HCT116 (cell line): ENCODE results near the gene NAV3. TPM values are rescaled to one million over a fixed set of nuclear protein-coding genes. Genes with fewer than 3 reads are reported as not detected.

Source experiments
- ATAC-seq: fragments of 200-7000 bp; cut with Tn5 transposase; 2 replicates; pipeline ENCODE4 v1.9.1; 2020; ENCODE audit warnings: mild to moderate bottlenecking, moderate library complexity
- BruUV-seq: library from RNA; stranded (reverse); fragments of 400-500 nt; replicated peaks from 2 replicates; lab custom pipeline; 2021; lab: Mats Ljungman, UMichigan
- CTCF ChIA-PET: fragments of 300-600 bp; sonication (Branson Sonifier 250); formaldehyde crosslinking; loops from one replicate; lab custom pipeline; 2021; ENCODE audit warnings: antibody characterized with exemption; lab: Charles Lee
- POLR2A ChIA-PET: fragments of 300-600, 350-600 bp; sonication (Branson Sonifier 250); formaldehyde crosslinking; loops from one replicate; lab custom pipeline; 2021; ENCODE audit warnings: antibody characterized with exemption; lab: Charles Lee
- RAD21 ChIA-PET, 2 experiments: fragments of 300-600 bp; sonication (Branson Sonifier 250); formaldehyde crosslinking; loops; one replicate each; lab custom pipeline; 2023; ENCODE audit warnings: low total read pairs in 2 of 2; ENCODE audit not compliant: uncharacterized antibody in 2 of 2, unreplicated experiment in 2 of 2, low non-redundant PET in 1 of 2; lab: Charles Lee
- DNase-seq: peaks from one replicate; pipeline ENCODE4 v3.0.0-alpha.2; 2010; ENCODE audit warnings: low read depth, low spot score
- H2AFZ ChIP-seq: fragments of 200-600 bp; shearing (Covaris generic), sonication (generic); 2 replicates; pipeline ENCODE4 v1.6.1; 2017; ENCODE audit warnings: low read depth, mixed run types, mixed read lengths, antibody characterized with exemption, low read length; ENCODE audit not compliant: poor library complexity, severe bottlenecking
- H3K27ac ChIP-seq: 2 replicates; pipeline ENCODE4 v1.5.1; 2012; ENCODE audit warnings: low read depth, low read length
- H3K27me3 ChIP-seq: fragments of 200-600 bp; sonication (generic); 2 replicates; pipeline ENCODE4 v1.6.1; 2016; ENCODE audit warnings: mixed run types, low read length, mixed read lengths; ENCODE audit not compliant: insufficient read depth
- H3K36me3 ChIP-seq, 2 experiments: fragments of 200-500 bp in 1 of 2; fragments of 200-600 bp in 1 of 2; sonication (Bioruptor generic) in 1 of 2; sonication (generic) in 1 of 2; 2 replicates each; pipeline versions ENCODE4 v1.5.1 to v1.6.1; 2014 to 2016; ENCODE audit warnings: low read length in 2 of 2, inconsistent platforms in 1 of 2, mixed read lengths in 1 of 2, mixed run types in 1 of 2; ENCODE audit not compliant: insufficient read depth in 2 of 2, control insufficient read depth in 1 of 2
- H3K4me1 ChIP-seq, 2 experiments: fragments of 200-600 bp in 1 of 2; sonication (generic) in 1 of 2; 2 replicates each; pipeline versions ENCODE4 v1.5.1 to v1.6.1; 2012 to 2017; ENCODE audit warnings: low read length in 2 of 2, inconsistent platforms in 1 of 2, mild to moderate bottlenecking in 1 of 2, mixed read lengths in 1 of 2, mixed run types in 1 of 2, moderate library complexity in 1 of 2; ENCODE audit not compliant: insufficient read depth in 2 of 2, control insufficient read depth in 1 of 2
- H3K4me2 ChIP-seq: fragments of 200-600 bp; sonication (generic); 2 replicates; pipeline ENCODE4 v1.6.1; 2017; ENCODE audit warnings: mixed run types, low read length, mixed read lengths
- H3K4me3 ChIP-seq, 2 experiments: fragments of 200-600 bp in 1 of 2; sonication (generic) in 1 of 2; replicated peaks in 1 of 2; 2 replicates each; pipeline ENCODE4 v1.5.1; 2011 to 2016; ENCODE audit warnings: low read length in 2 of 2, control low read depth in 1 of 2, low read depth in 1 of 2, mild to moderate bottlenecking in 1 of 2, mixed read lengths in 1 of 2, mixed run types in 1 of 2
- H3K79me2 ChIP-seq: fragments of 200-600 bp; sonication (generic); 2 replicates; pipeline ENCODE4 v1.6.1; 2017; ENCODE audit warnings: mild to moderate bottlenecking, mixed run types, low read length, moderate library complexity, mixed read lengths; ENCODE audit not compliant: insufficient read depth
- H3K9ac ChIP-seq: fragments of 200-600 bp; sonication (generic); 2 replicates; pipeline ENCODE4 v1.6.1; 2016; ENCODE audit warnings: low read length, mixed read lengths
- H3K9me2 ChIP-seq: fragments of 200-600 bp; sonication (generic), shearing (Covaris generic); 2 replicates; pipeline ENCODE4 v1.6.1; 2017; ENCODE audit warnings: mixed run types, mild to moderate bottlenecking, moderate library complexity; ENCODE audit not compliant: insufficient read depth
- H3K9me3 ChIP-seq, 2 experiments: fragments of 200-500 bp in 1 of 2; fragments of 200-600 bp in 1 of 2; sonication (Bioruptor generic) in 1 of 2; sonication (generic) in 1 of 2; 2 replicates each; pipeline ENCODE4 v1.6.1; 2014 to 2017; ENCODE audit warnings: low read length in 2 of 2, mixed read lengths in 2 of 2, inconsistent platforms in 1 of 2, low read depth in 1 of 2, mild to moderate bottlenecking in 1 of 2, mixed run types in 1 of 2, moderate library complexity in 1 of 2; ENCODE audit not compliant: control insufficient read depth in 1 of 2, insufficient read depth in 1 of 2
- H4K20me1 ChIP-seq: fragments of 200-600 bp; sonication (generic), shearing (Covaris generic); 2 replicates; pipeline ENCODE4 v1.6.1; 2017; ENCODE audit warnings: mixed run types, mild to moderate bottlenecking, moderate library complexity; ENCODE audit not compliant: insufficient read depth
- CEBPB ChIP-seq: IDR thresholded peaks from 2 replicates; pipeline ENCODE4 v1.6.1; 2012; ENCODE audit warnings: low read depth
- CTCF ChIP-seq, 3 experiments: fragments of 200-600 bp in 1 of 3; sonication (generic) in 1 of 3; IDR thresholded peaks in 2 of 3; conservative IDR thresholded peaks in 1 of 3; 2 replicates each; pipeline ENCODE4 v1.5.1; 2012 to 2017; ENCODE audit warnings: low read depth in 2 of 3, low read length in 2 of 3, antibody characterized with exemption in 1 of 3, borderline replicate concordance in 1 of 3, control low read depth in 1 of 3, mild to moderate bottlenecking in 1 of 3, mixed read lengths in 1 of 3, mixed run types in 1 of 3, moderate library complexity in 1 of 3; ENCODE audit not compliant: insufficient read depth in 1 of 3
- EGR1 ChIP-seq: IDR thresholded peaks from 2 replicates; pipeline ENCODE4 v1.6.1; 2012; ENCODE audit warnings: low read depth
- ELF1 ChIP-seq: IDR thresholded peaks from 2 replicates; pipeline ENCODE4 v1.6.1; 2012; ENCODE audit warnings: low read depth, borderline replicate concordance
- EZH2 ChIP-seq: fragments of 200-600 bp; sonication (generic); IDR thresholded peaks from 2 replicates; pipeline ENCODE4 v1.6.1; 2017; ENCODE audit warnings: antibody characterized with exemption, mixed run types
- EZH2phosphoT487 ChIP-seq: fragments of 200-600 bp; IDR thresholded peaks from 2 replicates; pipeline ENCODE4 v1.6.1; 2018; ENCODE audit warnings: antibody characterized with exemption, borderline replicate concordance
- JUND ChIP-seq: IDR thresholded peaks from 2 replicates; pipeline ENCODE4 v1.6.1; 2012
- MAX ChIP-seq: IDR thresholded peaks from 2 replicates; pipeline ENCODE4 v1.6.1; 2012
- POLR2A ChIP-seq: IDR thresholded peaks from 2 replicates; pipeline ENCODE4 v1.7.0; 2011; ENCODE audit warnings: borderline replicate concordance; ENCODE audit not compliant: insufficient read depth, insufficient read length; ENCODE audit errors: extremely low read depth
- POLR2AphosphoS5 ChIP-seq: IDR thresholded peaks from 2 replicates; pipeline ENCODE4 v1.6.1; 2011; ENCODE audit warnings: mild to moderate bottlenecking, low read depth, low read length, moderate library complexity
- RAD21 ChIP-seq: IDR thresholded peaks from 2 replicates; pipeline ENCODE4 v1.6.1; 2012; ENCODE audit warnings: low read depth, mild to moderate bottlenecking
- SIN3A ChIP-seq: IDR thresholded peaks from 2 replicates; pipeline ENCODE4 v1.6.1; 2012; ENCODE audit warnings: low read depth
- SP1 ChIP-seq: IDR thresholded peaks from 2 replicates; pipeline ENCODE4 v1.6.1; 2012; ENCODE audit warnings: low read depth
- SRF ChIP-seq: IDR thresholded peaks from 2 replicates; pipeline ENCODE4 v1.6.1; 2012; ENCODE audit warnings: low read depth
- TCF7L2 ChIP-seq: IDR thresholded peaks from 2 replicates; pipeline ENCODE4 v1.7.0; 2011; ENCODE audit warnings: borderline replicate concordance, inconsistent platforms; ENCODE audit not compliant: insufficient read depth, insufficient read length; ENCODE audit errors: extremely low read depth
- YY1 ChIP-seq: IDR thresholded peaks from 2 replicates; pipeline ENCODE4 v1.6.1; 2011; ENCODE audit warnings: low read length, low read depth, moderate library complexity, mild to moderate bottlenecking; ENCODE audit not compliant: insufficient replicate concordance; ENCODE audit errors: extremely low read depth
- ZFX ChIP-seq: fragments of 450-650 bp; IDR thresholded peaks from 2 replicates; pipeline ENCODE4 v1.6.1; 2017
- ZNF274 ChIP-seq: fragments of 200-500 bp; sonication (Bioruptor generic); IDR thresholded peaks from 2 replicates; pipeline ENCODE4 v1.6.1; 2014; ENCODE audit warnings: mild to moderate bottlenecking, low read depth, low read length, inconsistent platforms
- intact Hi-C: fragments of 100-400 bp; cut with micrococcal nuclease; formaldehyde crosslinking; loops from 2 replicates; pipeline ENCODE4 v1.10.0; 2022
- total RNA-seq: library from RNA; stranded (reverse); gene quantifications from one replicate; pipeline ENCODE4 v1.2.1, GENCODE V29; 2021; ENCODE audit not compliant: unreplicated experiment
- TF ChIP-seq, protein P1 (sequence below): IDR thresholded peaks from 2 replicates; pipeline ENCODE4 v1.6.1; 2012
- TF ChIP-seq, protein P2 (sequence below): IDR thresholded peaks from 2 replicates; pipeline ENCODE4 v1.6.1; 2011; ENCODE audit warnings: mild to moderate bottlenecking, low read length, moderate library complexity; ENCODE audit not compliant: insufficient replicate concordance; ENCODE audit errors: extremely low read depth

NAV3 gene
- total RNA-seq, 1 experiment from 2014 or later = 7.8 TPM

DNA sequence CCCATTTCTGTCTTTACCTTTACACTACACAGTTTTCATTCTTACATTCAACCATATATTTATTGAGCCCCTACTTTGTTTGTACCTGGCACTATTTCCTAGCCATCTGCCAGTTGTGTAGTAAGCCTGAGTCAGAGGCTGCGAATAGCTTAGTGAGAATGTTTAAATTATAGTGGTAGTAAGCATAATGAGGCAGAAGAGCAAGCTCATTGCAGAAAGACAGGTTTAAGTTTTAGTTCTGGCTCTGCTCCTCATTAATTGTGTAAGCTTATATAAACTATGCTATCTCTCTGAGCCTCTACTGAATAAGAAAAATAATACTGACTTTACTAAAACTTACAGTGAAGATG is 123.5 kb downstream of the NAV3 start:
- H3K9ac ChIP-seq = no peak overlapping the region
- no peaks in the 10 kb centered on the region for H3K27me3 ChIP-seq
- TF ChIP-seq SP1 = no peak
- TF ChIP-seq, protein P1, sequence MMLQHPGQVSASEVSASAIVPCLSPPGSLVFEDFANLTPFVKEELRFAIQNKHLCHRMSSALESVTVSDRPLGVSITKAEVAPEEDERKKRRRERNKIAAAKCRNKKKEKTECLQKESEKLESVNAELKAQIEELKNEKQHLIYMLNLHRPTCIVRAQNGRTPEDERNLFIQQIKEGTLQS = no peak
- no peak for TF ChIP-seq MAX
- no peak for TF ChIP-seq EGR1
- no peak for TF ChIP-seq POLR2A
- no peak for TF ChIP-seq POLR2AphosphoS5
- TF ChIP-seq CTCF (IDR thresholded peaks at IDR 0.05 in 2 of 3, conservative IDR thresholded peaks at IDR 0.05 in 1 of 3; ENCODE audit: borderline replicate concordance in 1 of 3, insufficient read depth in 1 of 3, low read depth in 2 of 3, low read length in 2 of 3) = no peak
- TF ChIP-seq ELF1 = no peak
- no peak for TF ChIP-seq EZH2phosphoT487
- TF ChIP-seq, protein P2, sequence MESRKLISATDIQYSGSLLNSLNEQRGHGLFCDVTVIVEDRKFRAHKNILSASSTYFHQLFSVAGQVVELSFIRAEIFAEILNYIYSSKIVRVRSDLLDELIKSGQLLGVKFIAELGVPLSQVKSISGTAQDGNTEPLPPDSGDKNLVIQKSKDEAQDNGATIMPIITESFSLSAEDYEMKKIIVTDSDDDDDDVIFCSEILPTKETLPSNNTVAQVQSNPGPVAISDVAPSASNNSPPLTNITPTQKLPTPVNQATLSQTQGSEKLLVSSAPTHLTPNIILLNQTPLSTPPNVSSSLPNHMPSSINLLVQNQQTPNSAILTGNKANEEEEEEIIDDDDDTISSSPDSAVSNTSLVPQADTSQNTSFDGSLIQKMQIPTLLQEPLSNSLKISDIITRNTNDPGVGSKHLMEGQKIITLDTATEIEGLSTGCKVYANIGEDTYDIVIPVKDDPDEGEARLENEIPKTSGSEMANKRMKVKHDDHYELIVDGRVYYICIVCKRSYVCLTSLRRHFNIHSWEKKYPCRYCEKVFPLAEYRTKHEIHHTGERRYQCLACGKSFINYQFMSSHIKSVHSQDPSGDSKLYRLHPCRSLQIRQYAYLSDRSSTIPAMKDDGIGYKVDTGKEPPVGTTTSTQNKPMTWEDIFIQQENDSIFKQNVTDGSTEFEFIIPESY = no peak
- TF ChIP-seq JUND = no peak
- TF ChIP-seq ZNF274 = no peak
- no peak for TF ChIP-seq CEBPB
- TF ChIP-seq ZFX = no peak
- no peak for TF ChIP-seq YY1
- no peak for TF ChIP-seq EZH2
- no peak for TF ChIP-seq TCF7L2
- no peak for TF ChIP-seq RAD21
- no peak for TF ChIP-seq SIN3A
- TF ChIP-seq SRF = no peak
- no peaks in the 10 kb centered on the region for H3K9me3 ChIP-seq
- H3K79me2 ChIP-seq = no peaks in the 10 kb centered on the region
- intact Hi-C loops = no loop called here
- H3K9me2 ChIP-seq = no peaks in the 10 kb centered on the region
- H3K4me2 ChIP-seq = no peak overlapping the region
- ChIA-PET RAD21 (no interaction called here), POLR2A (no interaction called here), CTCF (no interaction called here)
- ATAC-seq = no peak
- no peaks in the 10 kb centered on the region for H3K4me1 ChIP-seq
- no peaks in the 10 kb centered on the region for H3K36me3 ChIP-seq
- BruUV-seq = no TSS peak
- H3K27ac ChIP-seq = no peak overlapping the region
- no peak overlapping the region for H2AFZ ChIP-seq
- DNase-seq = no peak
- H4K20me1 ChIP-seq = no peaks in the 10 kb centered on the region
- H3K4me3 ChIP-seq = no peak overlapping the region
